ENCODE measurements around the gene BAZ2B.

BAZ2B gene

DNA sequence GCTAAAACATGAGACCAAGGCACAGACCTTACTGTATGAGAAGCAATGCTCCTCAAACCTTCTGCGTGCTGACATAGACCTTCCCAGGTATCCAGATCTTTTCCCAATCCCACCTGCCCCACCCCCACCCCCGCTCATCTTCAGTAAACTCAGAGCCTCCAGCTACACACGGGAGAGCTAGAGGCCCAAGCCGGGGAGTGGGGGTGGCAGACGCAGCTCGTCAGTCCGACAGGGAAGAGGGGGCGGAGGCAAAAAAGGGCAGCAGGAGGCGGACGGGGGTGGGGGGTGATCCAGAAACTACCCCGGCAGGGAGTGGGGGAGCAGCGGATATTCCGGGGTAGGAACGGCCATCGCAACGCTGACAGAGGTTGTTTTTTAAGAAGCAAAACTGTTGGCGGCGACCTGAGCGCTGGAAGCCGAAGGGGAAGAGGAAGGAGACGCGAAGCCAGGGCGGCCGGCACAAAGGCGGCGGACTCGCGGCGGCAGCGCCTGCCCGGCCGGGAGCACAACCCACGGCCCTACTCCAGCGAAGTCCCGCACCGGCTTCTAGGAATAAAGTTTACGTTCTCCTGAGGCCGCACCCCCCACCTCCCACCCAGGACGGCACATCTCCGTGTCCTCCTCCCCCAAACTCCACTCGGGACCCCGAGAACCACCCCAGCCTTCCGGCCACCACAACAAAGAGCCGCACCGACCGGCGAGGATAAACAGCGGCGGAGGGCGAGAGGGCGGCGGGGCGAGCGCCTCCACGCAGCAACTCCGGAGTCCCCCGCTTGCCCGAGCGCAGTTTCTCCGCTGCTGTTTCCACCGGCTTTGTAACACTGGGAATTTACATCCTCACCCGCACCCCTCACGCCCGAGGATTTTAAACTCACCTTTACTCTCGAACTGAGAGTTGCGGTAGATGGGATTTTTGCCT, 722 bp downstream of the BAZ2B start:
- DNase-seq (ENCODE audit: low spot score) = peak; percentile 93
- TF ChIP-seq, protein P1, sequence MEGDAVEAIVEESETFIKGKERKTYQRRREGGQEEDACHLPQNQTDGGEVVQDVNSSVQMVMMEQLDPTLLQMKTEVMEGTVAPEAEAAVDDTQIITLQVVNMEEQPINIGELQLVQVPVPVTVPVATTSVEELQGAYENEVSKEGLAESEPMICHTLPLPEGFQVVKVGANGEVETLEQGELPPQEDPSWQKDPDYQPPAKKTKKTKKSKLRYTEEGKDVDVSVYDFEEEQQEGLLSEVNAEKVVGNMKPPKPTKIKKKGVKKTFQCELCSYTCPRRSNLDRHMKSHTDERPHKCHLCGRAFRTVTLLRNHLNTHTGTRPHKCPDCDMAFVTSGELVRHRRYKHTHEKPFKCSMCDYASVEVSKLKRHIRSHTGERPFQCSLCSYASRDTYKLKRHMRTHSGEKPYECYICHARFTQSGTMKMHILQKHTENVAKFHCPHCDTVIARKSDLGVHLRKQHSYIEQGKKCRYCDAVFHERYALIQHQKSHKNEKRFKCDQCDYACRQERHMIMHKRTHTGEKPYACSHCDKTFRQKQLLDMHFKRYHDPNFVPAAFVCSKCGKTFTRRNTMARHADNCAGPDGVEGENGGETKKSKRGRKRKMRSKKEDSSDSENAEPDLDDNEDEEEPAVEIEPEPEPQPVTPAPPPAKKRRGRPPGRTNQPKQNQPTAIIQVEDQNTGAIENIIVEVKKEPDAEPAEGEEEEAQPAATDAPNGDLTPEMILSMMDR (IDR thresholded peaks at IDR 0.05) = no peak
- peak overlapping the region; percentile 94 for H3K4me3 ChIP-seq
- H3K27ac ChIP-seq = peak overlapping the region; percentile 98 to 99

DNA sequence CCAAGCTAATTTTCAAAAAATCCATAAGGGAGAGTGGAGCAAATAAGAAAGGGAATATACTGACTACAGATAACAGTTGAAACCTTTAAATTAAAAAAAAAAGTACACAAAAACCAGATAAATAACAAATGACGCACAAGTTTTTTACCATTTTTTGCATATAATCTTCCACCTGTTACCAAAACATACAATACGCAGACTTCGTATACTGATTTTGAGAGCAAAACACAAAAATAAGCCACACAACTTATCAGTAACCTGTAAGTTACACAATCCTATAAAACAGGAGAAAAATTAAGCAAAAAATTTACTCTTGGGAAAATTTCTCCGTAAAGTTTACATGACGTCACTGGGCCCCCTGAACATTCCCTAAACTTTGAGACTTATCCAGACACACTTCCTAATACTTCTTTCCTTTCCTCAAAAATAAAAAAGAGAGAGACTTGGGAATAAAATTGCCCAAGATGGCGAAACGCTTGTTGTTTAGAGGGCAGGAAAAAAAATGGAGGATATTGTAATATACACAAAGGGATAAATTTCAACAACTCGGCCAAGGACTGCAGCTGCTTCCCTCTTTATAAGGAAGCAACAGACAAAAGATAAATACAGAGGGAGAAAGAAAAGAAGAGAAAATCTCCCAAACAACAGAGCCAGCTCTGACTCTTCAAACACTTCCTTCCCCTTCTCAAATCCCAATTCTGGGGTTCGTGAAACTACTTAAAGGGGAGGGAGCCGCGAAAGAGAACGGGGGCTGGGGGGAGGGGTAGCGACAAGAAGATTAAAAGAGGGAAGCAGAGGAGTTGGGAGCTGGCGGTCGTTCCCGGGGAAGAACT, 1.6 kb downstream of the BAZ2B start:
- H3K4me3 ChIP-seq = peak overlapping the region; percentile 94

DNA sequence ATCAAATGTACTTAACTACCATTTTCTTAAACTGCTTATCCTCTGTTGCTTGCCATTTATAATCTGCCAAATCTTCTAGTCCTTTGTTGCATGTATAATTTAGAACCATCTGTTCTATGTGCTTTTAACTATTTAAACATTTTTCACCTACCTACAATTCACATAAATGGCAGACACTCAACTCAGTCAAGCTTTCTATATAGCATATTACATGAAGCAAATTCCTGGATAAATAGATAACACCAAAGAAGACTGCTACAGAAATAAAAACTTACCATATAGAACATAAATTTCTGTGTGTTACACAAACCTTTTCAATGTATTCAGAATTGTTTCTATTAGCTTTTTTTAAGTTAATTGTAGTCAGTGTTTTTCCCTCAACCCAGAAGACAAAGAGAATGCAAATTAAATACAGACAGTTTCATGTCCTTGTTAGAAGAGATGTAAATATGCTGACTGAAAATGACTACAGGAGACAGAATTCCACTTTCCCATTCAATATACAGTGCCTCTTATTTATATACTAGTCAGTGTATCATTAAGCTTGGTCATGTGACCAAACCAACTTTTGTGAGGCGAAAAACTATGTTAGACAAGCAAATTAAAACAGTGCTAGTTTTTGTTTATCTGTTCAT, 2.6 kb downstream of the BAZ2B start:
- DNase-seq (ENCODE audit: low spot score) = no peak
- H3K4me3 ChIP-seq = peak overlapping the region; percentile 94
- TF ChIP-seq, protein P1 (IDR thresholded peaks at IDR 0.05) = no peak
- H3K27ac ChIP-seq = peak overlapping the region; percentile 55 to 98

More for the DNA sequence above, 1.6 kb downstream of the BAZ2B start:
- TF ChIP-seq, protein P1 (IDR thresholded peaks at IDR 0.05) = no peak
- peak overlapping the region; percentile 98 to 99 for H3K27ac ChIP-seq
- no peak for DNase-seq (ENCODE audit: low spot score)

DNA sequence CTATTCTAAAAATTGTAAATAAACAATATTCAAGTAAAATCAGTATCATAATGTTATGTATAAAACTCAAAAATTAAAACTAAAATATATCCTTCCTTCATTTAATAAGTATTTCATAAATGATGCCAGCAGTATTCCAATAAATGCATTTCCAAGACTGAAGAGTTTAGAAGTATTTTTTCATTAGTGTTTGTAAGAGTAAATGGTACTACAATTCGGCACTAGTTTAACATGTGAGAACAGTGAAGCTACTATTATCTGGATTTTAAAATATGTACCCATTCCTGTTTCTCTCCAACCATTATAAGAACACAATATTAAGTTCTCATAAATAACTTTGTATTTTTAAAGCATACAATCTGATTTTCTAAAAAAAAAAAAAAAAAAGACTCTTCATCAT, 3.3 kb downstream of the BAZ2B start:
- TF ChIP-seq, protein P1 (IDR thresholded peaks at IDR 0.05) = no peak
- Histone ChIP-seq H3K4me3 (peak overlapping the region; percentile 94), H3K27ac (no peak overlapping the region)
- DNase-seq (ENCODE audit: low spot score) = no peak

DNA sequence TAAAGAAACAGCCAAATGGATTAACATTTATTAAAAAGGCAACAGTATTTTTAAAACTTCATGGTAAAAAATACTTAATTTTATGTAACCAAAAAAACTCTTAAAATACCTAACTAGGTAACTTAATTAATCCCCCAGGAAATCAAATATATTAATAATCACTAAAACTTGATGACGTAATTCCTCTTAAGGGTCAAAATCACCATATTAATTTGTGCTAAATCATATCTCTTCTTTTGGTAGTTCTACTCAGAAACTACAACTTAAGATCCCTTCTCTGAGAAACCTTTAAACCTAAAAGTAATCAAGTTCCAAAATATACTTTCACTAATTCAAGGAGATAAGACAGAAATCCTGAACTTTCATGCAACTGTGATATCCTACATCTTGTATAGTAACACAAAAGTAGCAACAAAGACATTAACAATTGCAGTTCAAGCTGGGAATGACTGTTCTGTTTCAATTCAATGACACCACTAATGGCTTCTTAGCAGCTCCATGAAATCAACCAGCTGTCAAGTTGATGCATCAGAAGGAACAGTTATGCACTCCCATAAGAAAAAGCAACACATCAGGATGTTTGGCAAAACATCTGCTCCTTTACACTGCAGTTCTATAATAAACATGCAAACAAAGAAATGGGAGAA, 4.0 kb downstream of the BAZ2B start:
- Histone ChIP-seq H3K27ac (no peak overlapping the region), H3K4me3 (peak overlapping the region; percentile 94)
- DNase-seq (ENCODE audit: low spot score) = no peak
- TF ChIP-seq, protein P1 (IDR thresholded peaks at IDR 0.05) = no peak

DNA sequence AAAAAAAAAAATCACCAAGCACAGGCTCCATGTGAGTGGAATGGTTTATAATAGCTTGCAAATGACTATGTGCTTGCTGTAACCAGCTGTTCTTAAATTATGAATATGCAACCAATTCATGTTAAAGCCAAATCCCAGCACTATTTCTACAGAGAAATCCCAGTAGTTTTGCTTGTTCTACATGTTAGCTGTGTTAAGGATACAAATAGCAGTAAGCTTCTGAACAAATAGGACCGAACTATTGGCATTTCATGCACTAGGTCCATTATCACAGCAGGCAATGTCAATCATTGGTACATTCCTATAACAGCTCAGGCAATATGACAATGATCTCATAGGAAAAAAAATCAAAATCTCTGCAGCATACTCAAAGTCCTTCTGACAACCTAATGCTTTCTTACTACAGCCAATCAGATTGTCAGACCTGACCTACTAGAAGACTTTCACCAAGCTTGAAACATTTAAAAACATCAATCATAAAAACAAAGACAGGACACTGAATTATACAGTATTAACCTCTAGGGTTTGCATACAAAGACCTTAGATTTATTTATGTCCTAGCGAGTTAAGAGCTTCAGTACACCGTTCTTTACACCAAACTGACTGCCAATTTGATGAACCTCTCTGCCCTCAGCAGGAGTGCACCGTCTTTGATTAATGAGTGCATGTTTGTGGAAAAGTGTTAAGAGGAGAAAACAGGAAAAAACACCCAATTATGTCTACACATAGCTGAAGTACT, 6.4 kb downstream of the BAZ2B start:
- TF ChIP-seq, protein P1 (IDR thresholded peaks at IDR 0.05) = no peak
- no peak overlapping the region for H3K4me3 ChIP-seq

More for the DNA sequence above, 6.4 kb downstream of the BAZ2B start:
- no peak overlapping the region for H3K27ac ChIP-seq
- DNase-seq (ENCODE audit: low spot score) = no peak
